Measurements from ENCODE around the gene MPEG1. TPM values are rescaled to one million over a fixed set of nuclear protein-coding genes. Genes with fewer than 3 reads are reported as not detected.

Gene MPEG1
- total RNA-seq, 1 donor from 2014 or later = 48.9 TPM

GRCh38 chr11:59219836-59220235 is 7.1 kb upstream of the MPEG1 start:
- TF ChIP-seq, protein P1, sequence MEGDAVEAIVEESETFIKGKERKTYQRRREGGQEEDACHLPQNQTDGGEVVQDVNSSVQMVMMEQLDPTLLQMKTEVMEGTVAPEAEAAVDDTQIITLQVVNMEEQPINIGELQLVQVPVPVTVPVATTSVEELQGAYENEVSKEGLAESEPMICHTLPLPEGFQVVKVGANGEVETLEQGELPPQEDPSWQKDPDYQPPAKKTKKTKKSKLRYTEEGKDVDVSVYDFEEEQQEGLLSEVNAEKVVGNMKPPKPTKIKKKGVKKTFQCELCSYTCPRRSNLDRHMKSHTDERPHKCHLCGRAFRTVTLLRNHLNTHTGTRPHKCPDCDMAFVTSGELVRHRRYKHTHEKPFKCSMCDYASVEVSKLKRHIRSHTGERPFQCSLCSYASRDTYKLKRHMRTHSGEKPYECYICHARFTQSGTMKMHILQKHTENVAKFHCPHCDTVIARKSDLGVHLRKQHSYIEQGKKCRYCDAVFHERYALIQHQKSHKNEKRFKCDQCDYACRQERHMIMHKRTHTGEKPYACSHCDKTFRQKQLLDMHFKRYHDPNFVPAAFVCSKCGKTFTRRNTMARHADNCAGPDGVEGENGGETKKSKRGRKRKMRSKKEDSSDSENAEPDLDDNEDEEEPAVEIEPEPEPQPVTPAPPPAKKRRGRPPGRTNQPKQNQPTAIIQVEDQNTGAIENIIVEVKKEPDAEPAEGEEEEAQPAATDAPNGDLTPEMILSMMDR (IDR thresholded peaks at IDR 0.05) = no peak
- Histone ChIP-seq H3K27me3 (ENCODE audit: low read depth) (no peaks in the 10 kb centered on the region), H3K4me3 (no peak overlapping the region), H3K9me3 (no peaks in the 10 kb centered on the region), H3K4me1 (peaks cover 36% of the 10 kb centered on the region), H3K36me3 (no peaks in the 10 kb centered on the region), H3K27ac (no peak overlapping the region)
- no peak for DNase-seq
- no peak for ATAC-seq
- intact Hi-C loops (cut with DNase I) = no loop called here

- no peaks in the 10 kb centered on the region for H3K27me3 ChIP-seq (ENCODE audit: low read depth)
- no peaks in the 10 kb centered on the region for H3K9me3 ChIP-seq
- TF ChIP-seq, protein P1 (IDR thresholded peaks at IDR 0.05) = no peak
- H3K4me1 ChIP-seq = peaks cover 26% of the 10 kb centered on the region
- no peak overlapping the region for H3K4me3 ChIP-seq
- no peak for ATAC-seq
- no peak for DNase-seq
- no peak overlapping the region for H3K27ac ChIP-seq
- H3K36me3 ChIP-seq = no peaks in the 10 kb centered on the region
- intact Hi-C loops (cut with DNase I) = no loop called here
These were observed 6.2 kb upstream of the MPEG1 start for GRCh38 chr11:59218893-59219292.

DNA sequence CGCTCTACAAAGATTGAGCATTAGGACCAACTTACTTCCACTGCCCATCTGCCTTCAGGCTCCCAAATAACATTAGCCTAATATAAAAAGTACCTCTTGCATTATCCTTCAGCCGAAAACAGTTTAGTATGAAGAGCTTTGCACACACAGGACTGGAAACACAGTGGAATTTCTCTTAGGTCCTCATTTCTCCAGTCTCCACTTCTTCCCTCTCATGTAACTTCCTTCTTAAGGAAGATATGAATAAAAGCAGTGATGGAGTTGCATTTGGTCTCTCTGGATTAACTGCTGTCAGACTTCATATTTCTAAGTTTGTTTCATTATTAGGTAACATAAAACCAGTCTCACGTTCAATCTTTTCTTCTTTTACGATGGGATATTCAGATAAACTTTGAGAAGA is 5.6 kb upstream of the MPEG1 start:
- peaks cover 20% of the 10 kb centered on the region for H3K4me1 ChIP-seq
- no peaks in the 10 kb centered on the region for H3K36me3 ChIP-seq
- H3K4me3 ChIP-seq = no peak overlapping the region
- H3K27me3 ChIP-seq (ENCODE audit: low read depth) = no peaks in the 10 kb centered on the region
- no peak for DNase-seq
- H3K9me3 ChIP-seq = no peaks in the 10 kb centered on the region
- intact Hi-C loops (cut with DNase I) = no loop called here
- no peak for ATAC-seq
- no peak overlapping the region for H3K27ac ChIP-seq
- TF ChIP-seq, protein P1 (IDR thresholded peaks at IDR 0.05) = no peak

GRCh38 chr11:59216641-59217564 is 4.2 kb upstream of the MPEG1 start:
- Histone ChIP-seq H3K27ac (peak overlapping the region; percentile 74), H3K36me3 (no peaks in the 10 kb centered on the region), H3K4me1 (peaks cover 12% of the 10 kb centered on the region), H3K9me3 (no peaks in the 10 kb centered on the region), H3K27me3 (ENCODE audit: low read depth) (no peaks in the 10 kb centered on the region), H3K4me3 (no peak overlapping the region)
- DNase-seq (no peak), ATAC-seq (peak; percentile 70 to 81)
- intact Hi-C loops (cut with DNase I) = no loop called here
- TF ChIP-seq, protein P1 (IDR thresholded peaks at IDR 0.05) = no peak

GRCh38 chr11:59214141-59214893 is 1.6 kb upstream of the MPEG1 start:
- H3K36me3 ChIP-seq = no peaks in the 10 kb centered on the region
- H3K4me3 ChIP-seq = no peak overlapping the region
- DNase-seq (no peak), ATAC-seq (no peak)
- H3K27me3 ChIP-seq (ENCODE audit: low read depth) = no peaks in the 10 kb centered on the region
- no peaks in the 10 kb centered on the region for H3K9me3 ChIP-seq
- intact Hi-C loops (cut with DNase I) = no loop called here
- TF ChIP-seq, protein P1 (IDR thresholded peaks at IDR 0.05) = no peak
- H3K27ac ChIP-seq = no peak overlapping the region
- H3K4me1 ChIP-seq = peaks cover 8% of the 10 kb centered on the region

All from lower lobe of right lung (tissue), 2 donors.